RWPE2 (cell line): ENCODE data around the gene MYOT.

Experiments used
- ATAC-seq: fragments of 200-7000 bp; cut with Tn5 transposase; 3 replicates; pipeline ENCODE4 v1.9.1; 2021; ENCODE audit warnings: low read depth
- DNase-seq: peaks from one replicate; pipeline ENCODE4 v3.0.0-alpha.2; 2020; ENCODE audit warnings: low spot score
- H3K27ac ChIP-seq: fragments of 450-650 bp; 2 replicates; pipeline ENCODE4 v1.5.1; 2017; ENCODE audit warnings: mild to moderate bottlenecking; ENCODE audit not compliant: poor library complexity, severe bottlenecking
- H3K27me3 ChIP-seq: fragments of 250-450 bp; sonication (Bioruptor Pico); 2 replicates; pipeline ENCODE4 v1.5.1; 2021; ENCODE audit warnings: mild to moderate bottlenecking, moderate library complexity; ENCODE audit not compliant: insufficient read depth, poor library complexity, severe bottlenecking
- H3K36me3 ChIP-seq: fragments of 250-450 bp; sonication (Bioruptor Pico); 2 replicates; pipeline ENCODE4 v1.5.1; 2020; ENCODE audit warnings: low read depth, mild to moderate bottlenecking, moderate library complexity
- H3K4me1 ChIP-seq: fragments of 250-450 bp; sonication (Bioruptor Pico); 2 replicates; pipeline ENCODE4 v1.5.1; 2021; ENCODE audit warnings: mild to moderate bottlenecking, moderate library complexity; ENCODE audit not compliant: insufficient read depth, poor library complexity, severe bottlenecking
- H3K4me3 ChIP-seq: fragments of 250-450 bp; sonication (Bioruptor Pico); 2 replicates; pipeline ENCODE4 v1.5.1; 2021; ENCODE audit warnings: mild to moderate bottlenecking, moderate library complexity; ENCODE audit not compliant: severe bottlenecking
- H3K9me3 ChIP-seq: fragments of 250-450 bp; sonication (Bioruptor Pico); 2 replicates; pipeline ENCODE4 v1.5.1; 2021; ENCODE audit warnings: mild to moderate bottlenecking, moderate library complexity; ENCODE audit not compliant: severe bottlenecking
- CTCF ChIP-seq: fragments of 450-650 bp; IDR thresholded peaks from one replicate; pipeline ENCODE4 v1.5.1; 2017; ENCODE audit warnings: mild to moderate bottlenecking, moderate library complexity; ENCODE audit not compliant: poor library complexity, severe bottlenecking

The MYOT gene

GRCh38 chr5:137935190-137935589 lies 67.5 kb downstream of the MYOT start:
- H3K27ac ChIP-seq, result no peak overlapping the region
- no peaks in the 10 kb centered on the region for H3K9me3 ChIP-seq
- H3K36me3 ChIP-seq, result peaks cover 30% of the 10 kb centered on the region
- ATAC-seq (no peak), DNase-seq (no peak)
- H3K4me1 ChIP-seq, result no peaks in the 10 kb centered on the region
- H3K27me3 ChIP-seq, result no peaks in the 10 kb centered on the region
- TF ChIP-seq CTCF, result no peak
- no peak overlapping the region for H3K4me3 ChIP-seq

GRCh38 chr5:137935694-137936093 lies 68.0 kb downstream of the MYOT start:
- no peak overlapping the region for H3K4me3 ChIP-seq

More at GRCh38 chr5:137935694-137936093, 68.0 kb downstream of the MYOT start:
- no peak for TF ChIP-seq CTCF
- no peak overlapping the region for H3K27ac ChIP-seq
- peaks cover 35% of the 10 kb centered on the region for H3K36me3 ChIP-seq
- ATAC-seq (no peak), DNase-seq (no peak)
- H3K27me3 ChIP-seq, result no peaks in the 10 kb centered on the region
- no peaks in the 10 kb centered on the region for H3K4me1 ChIP-seq
- no peaks in the 10 kb centered on the region for H3K9me3 ChIP-seq
